SK-N-SH (cell line): ENCODE results near the gene LPCAT1.

Experiments used
- CTCF ChIP-seq: fragments of 200-600 bp; sonication (generic); IDR thresholded peaks from 2 replicates; pipeline ENCODE4 v1.6.1; 2017; ENCODE audit warnings: antibody characterized with exemption, mild to moderate bottlenecking, moderate library complexity
- EP300 ChIP-seq, 2 experiments: IDR thresholded peaks; 2 replicates each; pipeline versions ENCODE4 v1.4.0 to v1.6.1; 2012; ENCODE audit warnings: borderline replicate concordance in 1 of 2, low read depth in 1 of 2, low read length in 1 of 2
- EZH2phosphoT487 ChIP-seq: fragments of 200-600 bp; sonication (generic); IDR thresholded peaks from 2 replicates; pipeline ENCODE4 v1.6.1; 2017; ENCODE audit warnings: low read depth, mixed run types, mild to moderate bottlenecking, antibody characterized with exemption, moderate library complexity, borderline replicate concordance
- FOXJ3 ChIP-seq: sonication (generic); formaldehyde crosslinking; IDR thresholded peaks from 2 replicates; pipeline ENCODE4 v1.5.1; 2020; ENCODE audit warnings: mild to moderate bottlenecking, missing genetic modification reagents
- JUND ChIP-seq: IDR thresholded peaks from 2 replicates; pipeline ENCODE4 v1.4.0; 2012
- NRF1 ChIP-seq: IDR thresholded peaks from 2 replicates; pipeline ENCODE4 v1.6.1; 2012; ENCODE audit warnings: low read depth, mild to moderate bottlenecking, low read length
- POLR2AphosphoS5 ChIP-seq: IDR thresholded peaks from 2 replicates; pipeline ENCODE4 v1.6.1; 2012; ENCODE audit warnings: low read depth, low read length
- SMC3 ChIP-seq: IDR thresholded peaks from 2 replicates; pipeline ENCODE4 v1.6.1; 2012; ENCODE audit warnings: low read depth, low read length, improper control_type of control experiment
- TCF12 ChIP-seq: IDR thresholded peaks from 2 replicates; pipeline ENCODE4 v1.4.0; 2012
- USF2 ChIP-seq: fragments of 150-350 bp; IDR thresholded peaks from 2 replicates; pipeline ENCODE4 v1.6.1; 2017; ENCODE audit warnings: antibody characterized with exemption, low read length, low read depth, borderline replicate concordance
- TF ChIP-seq, protein P1 (sequence below): fragments of 150-350 bp; IDR thresholded peaks from 2 replicates; pipeline ENCODE4 v1.6.1; 2016; ENCODE audit warnings: mild to moderate bottlenecking, low read depth, low read length

- TF ChIP-seq POLR2AphosphoS5 (no peak), NRF1 (no peak), FOXJ3 (no peak), CTCF (no peak), USF2 (no peak), JUND (no peak), EP300 (IDR thresholded peaks at IDR 0.05; ENCODE audit: borderline replicate concordance in 1 of 2, low read depth in 1 of 2, low read length in 1 of 2) (no peak), SMC3 (no peak), EZH2phosphoT487 (no peak), TCF12 (no peak; the same call in 1 of the 2 replicates)
- TF ChIP-seq, protein P1, sequence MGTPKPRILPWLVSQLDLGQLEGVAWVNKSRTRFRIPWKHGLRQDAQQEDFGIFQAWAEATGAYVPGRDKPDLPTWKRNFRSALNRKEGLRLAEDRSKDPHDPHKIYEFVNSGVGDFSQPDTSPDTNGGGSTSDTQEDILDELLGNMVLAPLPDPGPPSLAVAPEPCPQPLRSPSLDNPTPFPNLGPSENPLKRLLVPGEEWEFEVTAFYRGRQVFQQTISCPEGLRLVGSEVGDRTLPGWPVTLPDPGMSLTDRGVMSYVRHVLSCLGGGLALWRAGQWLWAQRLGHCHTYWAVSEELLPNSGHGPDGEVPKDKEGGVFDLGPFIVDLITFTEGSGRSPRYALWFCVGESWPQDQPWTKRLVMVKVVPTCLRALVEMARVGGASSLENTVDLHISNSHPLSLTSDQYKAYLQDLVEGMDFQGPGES, result no peak
These were observed 31.4 kb upstream of the LPCAT1 start for GRCh38 chr5:1555011-1555807.
